Measurements from ENCODE around the gene ABCD3.

- TF ChIP-seq EZH2 (IDR thresholded peaks at IDR 0.05; ENCODE audit: low read length, missing control alignments) (no peak), CTCF (conservative IDR thresholded peaks at IDR 0.05 in 1 of 2, IDR thresholded peaks at IDR 0.05 in 1 of 2; ENCODE audit: low read depth in 1 of 2, low read length in 2 of 2) (no peak)
Observed at GRCh38 chr1:94519351-94519750, 101.2 kb downstream of the ABCD3 start.

All from fibroblast of lung (primary cell).